ENCODE data around the gene ITPKB.
A peak's percentile ranks its signal among the peaks of the same experiment; 100 is the strongest.

ITPKB gene

GRCh38 chr1:226697151-226697928 lies 41.7 kb downstream of the ITPKB start:
- ATAC-seq = peak; percentile 80
- Mint-ChIP-seq H3K27ac (peak overlapping the region; percentile 95), H3K36me3 (ENCODE audit: low read depth) (peaks cover 10% of the 10 kb centered on the region), H3K27me3 (no peaks in the 10 kb centered on the region), H3K4me3 (peak overlapping the region; percentile 47), H3K4me1 (peaks cover 94% of the 10 kb centered on the region), H3K9me3 (no peaks in the 10 kb centered on the region)
- DNase-seq = no peak

DNA sequence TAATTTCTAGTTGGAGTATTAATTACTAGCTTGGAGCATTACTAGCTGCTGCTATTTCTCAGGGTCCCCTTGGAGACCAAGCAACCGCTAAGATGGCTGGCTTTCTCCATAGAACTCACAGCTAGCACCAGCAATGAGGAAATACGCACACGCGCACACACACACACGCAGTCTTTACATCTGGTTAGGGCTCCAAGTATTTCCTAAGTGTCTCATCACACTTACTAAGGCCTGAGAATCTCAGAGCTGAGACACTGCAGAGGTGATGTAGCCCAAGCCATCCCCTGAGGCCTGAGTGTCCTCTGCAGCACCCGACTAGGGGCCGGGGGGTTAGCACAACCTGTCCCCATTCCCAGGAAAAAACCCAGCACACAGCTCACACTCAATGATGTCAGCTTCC lies 42.5 kb downstream of the ITPKB start:
- Mint-ChIP-seq H3K36me3 (ENCODE audit: low read depth) (peaks cover 7% of the 10 kb centered on the region), H3K27ac (peak overlapping the region; percentile 95), H3K27me3 (no peaks in the 10 kb centered on the region), H3K4me1 (peaks cover 94% of the 10 kb centered on the region), H3K4me3 (no peak overlapping the region), H3K9me3 (no peaks in the 10 kb centered on the region)
- ATAC-seq = no peak
- no peak for DNase-seq

DNA sequence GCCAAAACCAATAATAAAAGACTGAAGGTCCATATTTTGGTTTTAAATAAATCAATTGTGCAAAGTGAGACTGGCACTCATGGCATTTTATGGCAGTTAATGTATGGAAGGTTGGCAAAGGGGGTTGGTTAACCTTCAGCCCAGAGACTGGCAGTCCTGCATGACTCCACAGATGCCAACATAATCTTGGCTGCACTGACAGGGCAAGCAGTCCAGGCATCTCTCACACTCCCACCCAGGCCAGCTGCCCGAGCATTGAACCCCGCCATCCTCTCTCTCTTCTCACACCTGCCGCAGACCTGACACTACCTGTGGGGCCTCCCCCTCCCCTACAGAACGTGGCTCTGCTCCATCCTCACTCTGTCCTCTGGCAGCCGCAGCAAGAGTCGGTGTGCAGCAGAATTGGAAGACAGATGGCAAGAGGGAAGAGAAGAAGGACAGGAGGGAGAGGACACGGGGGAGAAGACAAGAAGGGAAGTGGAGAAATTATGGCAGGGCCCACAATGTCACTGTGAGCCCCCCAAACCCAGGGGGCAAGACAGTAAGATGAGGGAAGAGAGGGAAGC lies 43.7 kb downstream of the ITPKB start:
- ATAC-seq (no peak), DNase-seq (no peak)
- no peaks in the 10 kb centered on the region for H3K9me3 Mint-ChIP-seq
- H3K36me3 Mint-ChIP-seq (ENCODE audit: low read depth) = peaks cover 15% of the 10 kb centered on the region
- no peak overlapping the region for H3K4me3 Mint-ChIP-seq
- peaks cover 96% of the 10 kb centered on the region for H3K4me1 Mint-ChIP-seq
- H3K27me3 Mint-ChIP-seq = no peaks in the 10 kb centered on the region
- peak overlapping the region; percentile 95 for H3K27ac Mint-ChIP-seq

DNA sequence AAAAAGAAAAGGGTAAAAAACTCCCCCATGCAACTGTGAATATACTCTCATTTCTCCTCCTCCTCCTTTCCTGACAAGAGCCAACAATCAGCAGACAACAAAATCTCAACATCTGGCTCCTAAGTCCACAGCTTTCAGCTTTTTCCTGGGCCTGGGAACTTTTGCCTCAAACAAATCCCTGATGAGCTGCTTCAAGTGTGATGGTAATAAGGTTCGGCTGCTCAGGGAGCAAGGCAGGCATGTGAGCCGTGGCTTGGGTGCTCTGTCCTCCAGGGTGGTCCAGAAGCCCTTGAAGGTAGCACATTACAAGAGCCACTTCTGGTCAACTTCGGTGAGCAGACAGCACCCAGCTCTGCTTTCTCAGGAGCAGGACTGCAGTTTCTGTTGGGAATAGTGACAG lies 46.3 kb downstream of the ITPKB start:
- DNase-seq (no peak), ATAC-seq (no peak)
- H3K4me3 Mint-ChIP-seq = no peak overlapping the region
- no peaks in the 10 kb centered on the region for H3K9me3 Mint-ChIP-seq
- H3K4me1 Mint-ChIP-seq = peaks cover 98% of the 10 kb centered on the region
- no peaks in the 10 kb centered on the region for H3K27me3 Mint-ChIP-seq
- H3K27ac Mint-ChIP-seq = peak overlapping the region; percentile 99
- H3K36me3 Mint-ChIP-seq (ENCODE audit: low read depth) = peaks cover 22% of the 10 kb centered on the region

DNA sequence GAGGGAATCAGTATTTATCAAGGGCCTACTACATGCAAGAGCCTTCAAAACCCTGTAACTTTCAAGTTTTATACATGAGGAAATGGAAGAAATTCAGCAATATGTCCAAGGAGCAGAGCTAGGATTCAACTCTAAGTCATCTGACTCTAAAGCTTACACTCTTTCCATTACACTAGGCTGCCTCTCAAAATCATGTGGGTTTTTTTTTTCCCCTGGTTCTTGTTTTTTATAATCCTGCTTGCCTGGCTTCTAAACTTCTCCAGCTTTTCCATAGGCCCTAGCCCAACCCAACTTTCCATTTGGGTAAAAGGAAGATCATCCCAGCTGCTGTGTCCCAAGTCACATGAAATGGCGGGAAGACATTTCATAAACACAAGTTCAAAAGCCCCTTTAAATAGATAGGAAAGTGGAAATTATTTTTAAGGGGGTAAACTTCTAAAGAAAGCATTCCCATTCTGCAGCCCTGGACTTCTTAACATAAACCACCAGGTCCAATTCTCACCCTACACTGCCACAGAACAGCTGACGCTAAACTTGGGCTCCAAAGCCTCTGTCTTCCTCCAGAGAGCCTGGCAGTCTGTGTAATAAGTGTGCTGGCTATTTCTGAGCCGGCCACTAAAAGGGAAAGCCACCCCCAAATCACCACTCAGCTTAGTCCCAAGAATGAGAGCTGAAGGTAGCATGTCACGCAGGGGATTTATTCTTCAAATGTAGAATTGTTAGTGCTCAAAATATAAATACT lies 46.9 kb downstream of the ITPKB start:
- H3K27ac Mint-ChIP-seq = peak overlapping the region; percentile 99
- H3K4me3 Mint-ChIP-seq = peak overlapping the region; percentile 71
- H3K4me1 Mint-ChIP-seq = peaks cover 98% of the 10 kb centered on the region
- ATAC-seq (no peak), DNase-seq (no peak)
- no peaks in the 10 kb centered on the region for H3K9me3 Mint-ChIP-seq
- H3K36me3 Mint-ChIP-seq (ENCODE audit: low read depth) = peaks cover 19% of the 10 kb centered on the region
- no peaks in the 10 kb centered on the region for H3K27me3 Mint-ChIP-seq

DNA sequence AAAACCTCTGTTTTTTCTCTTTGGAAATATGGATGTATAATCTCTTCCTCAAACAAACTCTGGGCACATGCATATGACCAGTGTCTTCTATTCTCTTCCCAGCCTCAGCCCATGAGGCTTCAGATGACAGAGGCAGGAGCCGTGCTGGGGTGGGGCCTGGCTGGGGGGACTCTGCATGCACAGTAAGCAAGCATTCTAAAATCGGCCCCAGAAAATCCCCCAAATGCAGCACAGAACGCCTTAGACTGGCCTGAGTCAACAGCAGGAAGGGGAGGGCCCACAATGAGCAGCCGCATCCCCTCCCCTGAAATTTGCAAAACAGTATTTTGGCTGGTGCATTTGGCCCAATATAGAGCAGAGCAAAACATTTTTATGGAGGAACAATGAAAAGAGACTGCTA lies 47.8 kb downstream of the ITPKB start:
- ATAC-seq (peak; percentile 58), DNase-seq (peak; percentile 72)
- Mint-ChIP-seq H3K4me3 (peak overlapping the region; percentile 71), H3K9me3 (no peaks in the 10 kb centered on the region), H3K36me3 (ENCODE audit: low read depth) (peaks cover 21% of the 10 kb centered on the region), H3K4me1 (peaks cover 98% of the 10 kb centered on the region), H3K27ac (peak overlapping the region; percentile 99), H3K27me3 (no peaks in the 10 kb centered on the region)

DNA sequence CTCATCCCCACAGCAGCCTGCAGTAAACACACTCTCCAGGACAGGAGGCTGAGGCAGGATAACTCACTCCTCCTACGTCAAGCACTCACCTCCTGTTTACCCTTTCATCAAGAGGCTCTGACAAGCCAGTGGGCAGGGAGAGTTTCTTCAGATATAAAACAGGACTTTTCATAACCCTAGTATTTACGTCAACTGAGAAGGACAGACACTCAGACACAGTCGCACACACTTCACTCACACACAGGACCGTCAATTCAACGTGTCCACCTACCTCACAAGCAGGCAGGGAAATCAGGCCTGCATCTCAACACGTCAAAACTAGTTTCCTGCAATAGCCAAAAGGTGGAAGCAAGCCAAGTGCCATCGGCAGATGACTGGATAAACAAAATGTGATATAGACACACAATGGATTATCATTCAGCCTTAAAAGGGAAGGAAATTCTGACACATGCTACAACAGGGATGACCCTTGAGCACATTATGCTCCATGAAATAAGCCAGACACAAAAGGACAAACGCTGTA lies 48.6 kb downstream of the ITPKB start:
- peak; percentile 57 for ATAC-seq
- Mint-ChIP-seq H3K27ac (peak overlapping the region; percentile 99), H3K4me1 (peaks cover 97% of the 10 kb centered on the region), H3K36me3 (ENCODE audit: low read depth) (peaks cover 21% of the 10 kb centered on the region), H3K4me3 (peak overlapping the region; percentile 71), H3K9me3 (no peaks in the 10 kb centered on the region), H3K27me3 (no peaks in the 10 kb centered on the region)
- no peak for DNase-seq

GRCh38 chr1:226688808-226689207 lies 50.3 kb downstream of the ITPKB start:
- Mint-ChIP-seq H3K4me3 (no peak overlapping the region), H3K27ac (peak overlapping the region; percentile 99), H3K9me3 (no peaks in the 10 kb centered on the region), H3K36me3 (ENCODE audit: low read depth) (peaks cover 33% of the 10 kb centered on the region), H3K4me1 (peaks cover 99% of the 10 kb centered on the region), H3K27me3 (no peaks in the 10 kb centered on the region)
- DNase-seq (no peak), ATAC-seq (no peak)

DNA sequence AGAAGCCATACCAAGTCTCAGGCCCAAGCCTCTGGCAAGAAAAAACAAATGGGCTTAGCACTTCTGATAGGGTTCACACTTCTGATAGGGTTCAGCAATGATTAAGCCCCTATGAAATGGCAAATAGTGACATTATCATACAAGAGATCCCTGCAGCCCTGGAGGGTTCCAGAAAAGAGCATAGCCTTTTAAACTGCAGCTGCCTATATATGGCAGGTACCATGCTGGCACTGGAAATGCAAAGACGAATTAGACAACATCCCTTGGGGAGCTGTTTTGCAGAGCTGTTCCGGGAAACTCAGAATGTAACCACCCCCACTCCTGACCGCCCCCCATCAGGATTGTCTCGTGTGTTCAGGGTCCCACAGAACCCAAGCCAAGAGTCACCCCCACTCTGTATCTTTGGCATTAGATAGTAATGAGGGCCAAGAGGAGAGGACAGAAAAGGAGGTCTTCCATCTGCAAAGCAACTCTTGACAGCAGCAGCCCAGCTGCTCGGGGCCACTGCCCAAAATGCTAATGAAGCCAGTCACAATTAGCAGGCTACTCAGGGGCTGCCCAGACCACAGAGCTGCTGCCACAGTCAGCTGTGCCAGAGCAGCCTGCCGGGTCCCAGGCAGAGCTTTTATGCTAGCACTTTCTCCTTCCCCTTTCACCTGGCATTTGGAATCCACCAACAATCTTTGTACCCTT lies 50.9 kb downstream of the ITPKB start:
- no peak for DNase-seq
- Mint-ChIP-seq H3K27ac (peak overlapping the region; percentile 99), H3K27me3 (no peaks in the 10 kb centered on the region), H3K36me3 (ENCODE audit: low read depth) (peaks cover 34% of the 10 kb centered on the region), H3K4me3 (peak overlapping the region; percentile 40), H3K4me1 (peaks cover 99% of the 10 kb centered on the region), H3K9me3 (no peaks in the 10 kb centered on the region)
- ATAC-seq = peak; percentile 11

DNA sequence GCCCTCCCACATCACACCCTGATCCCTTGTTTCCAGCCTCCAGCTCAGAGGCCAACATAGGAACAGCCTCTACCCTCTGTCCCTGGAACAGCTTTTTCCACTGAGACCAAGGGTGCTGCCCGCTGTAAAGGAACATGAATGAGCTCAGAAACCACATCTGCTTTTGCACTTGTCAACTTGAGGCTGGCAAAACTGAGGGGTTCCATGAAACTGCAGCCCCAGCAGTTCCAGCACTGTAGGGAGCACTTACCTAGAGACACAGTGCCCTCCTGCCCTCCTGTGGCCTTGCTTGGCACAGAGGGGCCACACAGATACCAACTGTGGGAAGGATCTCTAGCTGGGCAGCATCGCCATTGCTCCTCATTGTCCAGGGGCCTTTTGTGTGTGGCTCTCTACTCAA lies 51.7 kb downstream of the ITPKB start:
- ATAC-seq = peak; percentile 57
- Mint-ChIP-seq H3K27ac (peak overlapping the region; percentile 99), H3K36me3 (ENCODE audit: low read depth) (peaks cover 34% of the 10 kb centered on the region), H3K4me1 (peaks cover 99% of the 10 kb centered on the region), H3K9me3 (no peaks in the 10 kb centered on the region), H3K27me3 (no peaks in the 10 kb centered on the region), H3K4me3 (peak overlapping the region; percentile 40)
- DNase-seq = peak; percentile 54

DNA sequence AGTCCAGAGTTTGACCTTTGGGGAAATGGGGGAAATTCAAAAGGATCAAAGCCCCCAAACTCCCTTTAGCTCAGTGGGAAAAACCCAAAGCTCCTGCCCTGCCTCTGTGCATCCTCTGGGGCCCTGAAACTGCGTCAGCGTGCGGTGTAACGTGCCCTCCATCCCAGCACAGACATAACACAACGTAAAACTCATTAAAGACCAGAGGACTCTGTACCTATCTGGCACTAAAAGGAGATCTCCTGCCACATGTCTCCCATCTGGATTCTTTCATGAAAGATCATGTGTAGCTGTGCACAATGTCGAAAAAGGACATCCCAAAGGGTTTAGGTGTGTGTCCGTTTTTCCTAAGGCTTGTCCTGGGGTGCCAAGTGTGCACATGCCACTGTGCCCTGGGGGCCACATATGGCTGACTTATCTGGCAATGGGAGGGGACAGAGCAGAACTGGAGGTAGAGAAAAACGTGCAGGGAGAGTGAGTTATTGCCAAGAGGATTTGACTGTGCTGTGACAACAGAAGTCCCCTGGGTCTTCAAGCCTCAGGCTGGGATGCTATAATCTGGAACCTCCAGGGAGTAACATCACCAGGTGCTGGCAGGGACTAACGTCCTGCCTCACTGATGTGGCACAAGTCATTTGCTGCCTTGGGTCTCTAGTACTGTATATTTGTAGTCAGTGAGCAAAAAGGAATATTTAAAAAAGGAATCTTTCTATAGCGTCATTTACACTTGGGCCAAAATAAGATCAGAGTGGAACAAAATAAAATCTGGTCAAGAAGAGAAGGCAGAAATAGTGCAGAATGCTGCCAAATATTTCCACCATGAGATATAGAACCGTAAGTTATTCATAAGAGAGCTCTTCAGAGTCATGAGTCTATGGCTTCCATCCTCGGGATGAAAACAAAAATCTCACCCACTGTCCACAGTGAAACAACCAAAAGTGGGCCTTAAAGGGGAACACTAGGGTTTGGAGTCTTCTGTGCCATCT lies 52.3 kb downstream of the ITPKB start:
- ATAC-seq = no peak
- no peak for DNase-seq
- Mint-ChIP-seq H3K36me3 (ENCODE audit: low read depth) (peaks cover 34% of the 10 kb centered on the region), H3K4me3 (peak overlapping the region; percentile 40), H3K9me3 (no peaks in the 10 kb centered on the region), H3K27me3 (no peaks in the 10 kb centered on the region), H3K27ac (peak overlapping the region; percentile 99), H3K4me1 (peaks cover 99% of the 10 kb centered on the region)

DNA sequence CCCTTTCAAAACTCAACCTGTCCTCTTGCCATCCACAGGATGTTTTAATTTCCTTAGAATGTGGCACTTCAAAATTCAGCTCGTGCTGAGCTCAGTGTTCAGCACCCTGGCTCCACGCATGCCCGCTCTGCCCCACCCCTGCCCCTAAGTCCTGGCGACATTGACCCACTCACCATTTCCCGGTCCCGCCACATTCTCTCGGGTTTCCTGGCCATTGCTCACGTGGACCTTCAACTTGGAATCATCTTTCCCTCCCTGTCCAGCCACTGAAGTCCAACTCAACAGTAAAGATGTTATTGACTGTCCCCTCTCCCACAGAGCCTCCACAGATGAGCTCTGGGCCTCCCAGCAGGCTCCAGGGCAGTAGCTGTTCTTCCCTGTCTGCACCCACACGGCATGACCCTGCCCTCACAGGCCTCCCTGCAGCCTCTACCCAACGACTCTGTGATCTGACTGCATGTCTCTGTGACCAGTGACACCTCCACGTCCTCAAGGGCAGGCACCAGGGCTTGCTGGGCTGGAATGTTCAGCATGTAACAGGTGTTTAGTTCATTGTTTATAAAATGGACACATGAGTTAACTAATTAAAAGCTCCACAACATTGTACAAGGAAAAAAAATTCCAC lies 53.8 kb downstream of the ITPKB start:
- H3K36me3 Mint-ChIP-seq (ENCODE audit: low read depth) = peaks cover 28% of the 10 kb centered on the region
- peak overlapping the region; percentile 99 for H3K27ac Mint-ChIP-seq
- no peaks in the 10 kb centered on the region for H3K9me3 Mint-ChIP-seq
- DNase-seq (no peak), ATAC-seq (no peak)
- peaks cover 98% of the 10 kb centered on the region for H3K4me1 Mint-ChIP-seq
- H3K4me3 Mint-ChIP-seq = peak overlapping the region; percentile 48
- H3K27me3 Mint-ChIP-seq = no peaks in the 10 kb centered on the region

DNA sequence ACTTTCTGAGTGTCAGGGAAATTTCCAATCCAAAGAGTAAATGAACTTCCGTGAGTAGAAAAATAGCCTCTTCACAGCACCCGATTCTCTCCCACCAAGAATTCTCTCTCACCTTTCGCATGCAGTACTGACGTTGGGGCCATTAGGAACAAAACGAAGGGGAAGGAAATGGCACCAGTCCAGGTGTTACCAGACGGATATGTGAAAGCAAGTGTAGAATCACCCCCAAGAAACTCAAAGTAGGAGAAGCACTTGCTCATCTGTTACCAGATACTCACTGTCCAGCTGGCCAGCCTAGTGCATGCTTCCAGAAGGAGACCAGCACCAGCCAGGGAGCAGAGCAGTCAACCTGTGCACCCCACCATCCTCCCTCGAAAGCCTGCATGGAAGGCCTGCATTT lies 55.1 kb downstream of the ITPKB start:
- Mint-ChIP-seq H3K4me3 (peak overlapping the region; percentile 2), H3K36me3 (ENCODE audit: low read depth) (peaks cover 24% of the 10 kb centered on the region), H3K27ac (peak overlapping the region; percentile 63), H3K27me3 (no peaks in the 10 kb centered on the region), H3K9me3 (no peaks in the 10 kb centered on the region), H3K4me1 (peaks cover 98% of the 10 kb centered on the region)
- DNase-seq = no peak
- no peak for ATAC-seq

Measured in activated naive CD8-positive, alpha-beta T cell treated with anti-CD3 and anti-CD28 coated beads, Interleukin-2, amount 50 U/mL, for 24 hours (primary cell).